ENCODE results near the gene ERLIN1.
"Not testable (repeated sequence)": the region's sequence is repeated elsewhere in the genome, so short reads cannot be mapped to it uniquely, and the experiment has no call there.

Gene ERLIN1

GRCh38 chr10:100131571-100131970 is 54.3 kb downstream of the ERLIN1 start:
- no peak for DNase-seq

GRCh38 chr10:100130831-100131230 is 55.0 kb downstream of the ERLIN1 start:
- no peak for DNase-seq

- no peak for DNase-seq
Observed at GRCh38 chr10:100129424-100129823, 56.4 kb downstream of the ERLIN1 start.

GRCh38 chr10:100128951-100129350 is 56.9 kb downstream of the ERLIN1 start:
- no peak for DNase-seq

- not testable (repeated sequence) for DNase-seq
Observed at GRCh38 chr10:100125335-100125734, 60.5 kb downstream of the ERLIN1 start.

GRCh38 chr10:100124097-100124496 is 61.7 kb downstream of the ERLIN1 start:
- DNase-seq = no peak

GRCh38 chr10:100122780-100123179 is 63.0 kb downstream of the ERLIN1 start:
- DNase-seq = no peak

- no peak for DNase-seq
Observed at GRCh38 chr10:100120550-100120949, 65.3 kb downstream of the ERLIN1 start.

GRCh38 chr10:100119726-100120125 is 66.1 kb downstream of the ERLIN1 start:
- DNase-seq = no peak

- DNase-seq = no peak
Observed at GRCh38 chr10:100114976-100115770, 70.7 kb downstream of the ERLIN1 start.

- no peak for DNase-seq
Observed at GRCh38 chr10:100114460-100114859, 71.4 kb downstream of the ERLIN1 start.

- DNase-seq = no peak
Observed at GRCh38 chr10:100109670-100110069, 76.2 kb downstream of the ERLIN1 start.

- DNase-seq = no peak
Observed at GRCh38 chr10:100106865-100107264, 79.0 kb downstream of the ERLIN1 start.

GRCh38 chr10:100104300-100104699 is 81.5 kb downstream of the ERLIN1 start:
- no peak for DNase-seq

- no peak for DNase-seq
Observed at GRCh38 chr10:100103581-100103980, 82.2 kb downstream of the ERLIN1 start.

GRCh38 chr10:100101192-100102076 is 84.4 kb downstream of the ERLIN1 start:
- no peak for DNase-seq

- no peak for DNase-seq
Observed at GRCh38 chr10:100100651-100101184, 85.1 kb downstream of the ERLIN1 start.
